Gastroesophageal sphincter (tissue), 4 donors: ENCODE data around the gene PRKAR1B. TPM values are rescaled to one million over a fixed set of nuclear protein-coding genes. Genes with fewer than 3 reads are reported as not detected.
"Not testable (repeated sequence)": the region's sequence is repeated elsewhere in the genome, so short reads cannot be mapped to it uniquely, and the experiment has no call there.

Experiments
- ATAC-seq: fragments of 150-250 bp; one replicate; pipeline ENCODE4 v1.9.1; 2016; ENCODE audit warnings: mild to moderate bottlenecking, moderate library complexity
- H3K27ac ChIP-seq, 4 donors: fragments of 200-600 bp; sonication (generic) in 3 of 4; 1 replicate in 3 of 4; 2 replicates in 1 of 4; pipeline ENCODE4 v1.5.1; 2016 to 2019
- H3K27me3 ChIP-seq: fragments of 200-600 bp; sonication (generic); one replicate; pipeline ENCODE4 v1.5.1; 2019
- H3K36me3 ChIP-seq, 2 donors: fragments of 200-600 bp; sonication (generic); one replicate each; pipeline ENCODE4 v1.5.1; 2019; ENCODE audit warnings: control low read depth in 1 of 2
- H3K4me1 ChIP-seq, 3 donors: fragments of 200-600 bp; sonication (generic); 1 replicate in 2 of 3; 2 replicates in 1 of 3; pipeline ENCODE4 v1.5.1; 2016 to 2019; ENCODE audit warnings: control low read depth in 2 of 3
- H3K4me3 ChIP-seq, 2 donors: fragments of 200-600 bp; sonication (generic); one replicate each; pipeline ENCODE4 v1.5.1; 2019; ENCODE audit warnings: mild to moderate bottlenecking in 1 of 2, moderate library complexity in 1 of 2
- H3K9me3 ChIP-seq, 3 donors: fragments of 200-600 bp; sonication (generic); one replicate each; pipeline ENCODE4 v1.5.1; 2017 to 2019; ENCODE audit warnings: control low read depth in 2 of 3
- CTCF ChIP-seq, 4 experiments: fragments of 200-600 bp in 2 of 4; fragments of 450-650 bp in 2 of 4; sonication (generic) in 1 of 4; IDR thresholded peaks; one replicate each; pipeline ENCODE4 v1.5.1; 2017 to 2019; ENCODE audit warnings: antibody characterized with exemption in 4 of 4, mild to moderate bottlenecking in 2 of 4, moderate library complexity in 2 of 4
- EP300 ChIP-seq: sonication (generic); formaldehyde crosslinking; IDR thresholded peaks from one replicate; pipeline ENCODE4 v1.6.1; 2017; ENCODE audit warnings: antibody characterized with exemption, mild to moderate bottlenecking
- POLR2A ChIP-seq, 2 donors: fragments of 450-650 bp; IDR thresholded peaks; one replicate each; pipeline ENCODE4 v1.6.1; 2017; ENCODE audit warnings: antibody characterized with exemption in 2 of 2, mild to moderate bottlenecking in 2 of 2, moderate library complexity in 1 of 2
- POLR2AphosphoS5 ChIP-seq: sonication (generic); formaldehyde crosslinking; IDR thresholded peaks from one replicate; pipeline ENCODE4 v1.6.1; 2017; ENCODE audit warnings: antibody characterized with exemption
- WGBS, 2 donors: methylation state at CpG; one replicate each; pipeline ENCODE4 v1.1.5; 2018; ENCODE audit warnings: low coverage in 1 of 2; 5-methylcytosine and 5-hydroxymethylcytosine counted together
- total RNA-seq, 4 donors: library from RNA; depleted of rRNA; stranded (reverse); fragments of >200 nt; gene quantifications; one replicate each; pipeline ENCODE4 v1.1.0, GENCODE V29; 2016

PRKAR1B gene
- total RNA-seq, 4 donors from 2014 or later, result 11.6 to 39.1 (median 24.8) TPM

GRCh38 chr7:755413-755805 lies 28.3 kb upstream of the PRKAR1B start:
- peaks cover 0 to 100% of the 10 kb centered on the region in 2 donors for H3K36me3 ChIP-seq
- peaks cover 0 to 15% (median 0%) of the 10 kb centered on the region in 3 donors for H3K4me1 ChIP-seq
- no peak overlapping the region for H3K4me3 ChIP-seq
- H3K27me3 ChIP-seq, result no peaks in the 10 kb centered on the region
- H3K9me3 ChIP-seq, result no peaks in the 10 kb centered on the region
- ATAC-seq, result no peak
- no peak for TF ChIP-seq EP300
- TF ChIP-seq POLR2AphosphoS5, result no peak
- TF ChIP-seq CTCF (IDR thresholded peaks at IDR 0.05), result no peak
- no peak for TF ChIP-seq POLR2A (IDR thresholded peaks at IDR 0.05)
- WGBS, 2 donors, result 77% methylated on average over 2 of the region's 9 CpGs; no CpG with 5 or more reads in 1 of the 2 donors
- H3K27ac ChIP-seq, result no peak overlapping the region

DNA sequence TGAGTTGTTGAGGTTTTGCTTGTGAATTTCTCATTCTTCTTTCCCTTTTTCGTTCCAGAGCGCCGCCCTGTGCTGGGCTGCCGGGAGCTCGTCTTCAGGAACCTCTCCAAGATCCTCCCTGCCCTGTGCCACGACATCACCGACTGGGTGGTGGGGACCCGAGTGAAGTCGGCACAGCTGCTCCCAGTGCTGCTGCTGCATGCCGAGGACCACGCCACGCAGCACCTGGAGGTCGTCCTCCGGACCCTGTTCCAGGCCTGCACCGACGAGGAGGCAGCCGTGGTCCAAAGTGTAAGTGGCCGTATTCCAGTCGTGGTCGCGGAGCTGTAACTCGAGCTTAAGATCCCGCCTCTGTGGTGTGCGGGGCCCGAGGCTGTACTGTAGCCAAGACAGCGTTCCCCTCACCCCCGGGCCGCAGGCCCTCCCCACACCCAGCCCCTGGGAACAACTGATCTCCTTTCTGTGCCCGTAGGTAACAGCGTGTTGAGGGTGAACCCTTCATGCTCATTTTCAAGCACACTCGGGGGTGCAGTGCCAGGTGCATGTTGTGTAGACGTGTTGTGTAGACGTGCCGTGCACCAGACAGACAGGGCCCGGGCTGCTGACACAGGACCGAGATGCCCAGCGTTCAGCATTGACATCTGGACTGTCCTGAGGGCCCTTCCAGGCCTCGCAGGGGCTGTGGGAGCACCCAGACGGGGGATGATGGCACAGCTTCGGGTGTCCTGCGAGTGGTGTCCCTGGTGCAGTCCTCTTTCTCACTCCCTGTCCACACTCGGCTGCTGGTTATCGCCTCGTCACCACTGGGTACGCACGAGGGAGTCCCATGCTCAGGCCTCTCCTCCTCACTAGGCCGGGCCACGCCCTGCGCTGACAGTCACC lies 27.7 kb upstream of the PRKAR1B start:
- Histone ChIP-seq H3K36me3 (peaks cover 0 to 99% of the 10 kb centered on the region in 2 donors), H3K4me3 (no peak overlapping the region), H3K27ac (no peak overlapping the region), H3K4me1 (peaks cover 0 to 21% (median 3%) of the 10 kb centered on the region in 3 donors), H3K27me3 (no peaks in the 10 kb centered on the region), H3K9me3 (no peaks in the 10 kb centered on the region)
- no peak for ATAC-seq
- TF ChIP-seq EP300, result no peak
- TF ChIP-seq CTCF (IDR thresholded peaks at IDR 0.05), result no peak
- TF ChIP-seq POLR2AphosphoS5, result no peak
- TF ChIP-seq POLR2A (IDR thresholded peaks at IDR 0.05), result no peak
- 94 to 97% methylated on average over 11 to 13 of the region's 49 CpGs for WGBS, 2 donors

DNA sequence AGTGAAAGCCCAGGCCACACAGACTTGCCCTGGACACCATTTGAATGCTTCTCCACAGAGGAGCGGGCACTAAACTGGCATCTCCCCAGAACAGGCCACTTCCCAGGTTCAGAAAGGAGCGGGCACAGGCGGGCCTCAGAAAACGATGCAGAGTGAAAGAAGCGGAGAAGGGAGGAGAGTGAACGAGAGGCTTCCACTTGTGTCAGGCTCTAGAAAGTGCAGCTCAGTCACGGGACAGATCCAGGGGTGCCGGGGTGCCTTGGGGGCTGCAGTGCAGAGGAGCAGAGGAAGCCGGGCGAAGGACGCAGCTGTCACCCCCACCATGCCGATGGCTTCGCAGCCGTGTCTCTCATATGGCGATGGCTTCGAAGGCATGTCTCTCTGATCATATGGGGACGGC lies 26.1 kb upstream of the PRKAR1B start:
- WGBS, 2 donors, result 91 to 98% methylated on average over 5 to 13 of the region's 17 CpGs
- no peak for TF ChIP-seq EP300
- no peak for TF ChIP-seq CTCF (IDR thresholded peaks at IDR 0.05)
- no peak for TF ChIP-seq POLR2AphosphoS5
- TF ChIP-seq POLR2A (IDR thresholded peaks at IDR 0.05), result no peak
- Histone ChIP-seq H3K9me3 (no peaks in the 10 kb centered on the region), H3K4me1 (peaks cover 0 to 34% (median 6%) of the 10 kb centered on the region in 3 donors), H3K4me3 (no peak overlapping the region), H3K27ac (no peak overlapping the region), H3K36me3 (peaks cover 0 to 83% of the 10 kb centered on the region in 2 donors), H3K27me3 (no peaks in the 10 kb centered on the region)
- ATAC-seq, result no peak

DNA sequence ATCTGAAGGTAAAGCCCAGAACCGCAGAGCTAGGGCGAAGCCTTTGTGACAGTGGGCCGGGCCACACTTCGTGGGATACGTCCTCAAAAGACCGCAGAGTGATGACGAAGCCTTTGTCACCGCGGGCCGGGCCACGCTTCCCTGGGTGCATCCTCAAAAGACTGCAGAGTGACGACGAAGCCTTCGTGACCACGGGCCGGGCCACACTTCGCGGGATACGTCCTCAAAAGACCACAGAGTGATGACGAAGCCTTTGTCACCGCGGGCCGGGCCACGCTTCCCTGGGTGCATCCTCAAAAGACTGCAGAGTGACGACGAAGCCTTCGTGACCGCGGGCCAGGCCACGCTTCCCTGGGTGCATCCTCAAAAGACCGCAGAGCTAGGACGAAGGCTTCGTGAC lies 25.2 kb upstream of the PRKAR1B start:
- not testable (repeated sequence) for H3K27me3 ChIP-seq, H3K9me3 ChIP-seq, H3K4me3 ChIP-seq, H3K27ac ChIP-seq, ATAC-seq
- H3K4me1 ChIP-seq, result peaks cover 0 to 25% (median 6%) of the 10 kb centered on the region in 3 donors
- WGBS, 2 donors, result 94 to 95% methylated on average over 4 to 30 of the region's 33 CpGs
- peaks cover 0 to 74% of the 10 kb centered on the region in 2 donors for H3K36me3 ChIP-seq

DNA sequence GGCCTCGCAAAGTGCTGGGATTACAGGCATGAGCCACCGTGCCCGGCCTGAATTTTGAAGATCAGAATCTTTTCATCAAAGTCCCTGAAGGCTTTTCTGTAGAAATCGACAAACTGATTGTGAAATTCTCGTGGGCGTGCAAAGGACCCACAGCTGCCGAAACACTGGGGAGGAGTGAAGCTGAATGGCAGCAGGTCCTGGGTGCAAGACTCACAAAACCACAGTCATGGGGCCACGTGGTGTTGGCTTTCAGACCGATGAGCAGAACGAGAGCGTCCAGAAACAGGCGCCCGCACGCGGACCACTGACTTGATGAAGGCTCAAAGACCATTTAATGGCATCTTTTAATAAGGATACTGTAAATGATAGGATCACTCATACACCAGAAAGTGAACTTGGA lies 24.7 kb upstream of the PRKAR1B start:
- TF ChIP-seq POLR2A (IDR thresholded peaks at IDR 0.05) (no peak), EP300 (no peak), CTCF (IDR thresholded peaks at IDR 0.05) (no peak), POLR2AphosphoS5 (no peak)
- Histone ChIP-seq H3K27me3 (no peaks in the 10 kb centered on the region), H3K27ac (no peak overlapping the region), H3K4me3 (no peak overlapping the region), H3K4me1 (peaks cover 0 to 21% (median 6%) of the 10 kb centered on the region in 3 donors), H3K9me3 (no peaks in the 10 kb centered on the region), H3K36me3 (peaks cover 0 to 73% of the 10 kb centered on the region in 2 donors)
- WGBS, 2 donors, result 87% methylated on average over 10 of the region's 15 CpGs; no CpG with 5 or more reads in 1 of the 2 donors
- ATAC-seq, result no peak
